ENCODE data around the gene HOXD10. TPM values are rescaled to one million over a fixed set of nuclear protein-coding genes. Genes with fewer than 3 reads are reported as not detected.

The HOXD10 gene
- total and polyA plus RNA-seq, 2 of the 13 experiments (the other 11 are each of a cell fraction or from before 2014, with no cell fraction given) = not detected

DNA sequence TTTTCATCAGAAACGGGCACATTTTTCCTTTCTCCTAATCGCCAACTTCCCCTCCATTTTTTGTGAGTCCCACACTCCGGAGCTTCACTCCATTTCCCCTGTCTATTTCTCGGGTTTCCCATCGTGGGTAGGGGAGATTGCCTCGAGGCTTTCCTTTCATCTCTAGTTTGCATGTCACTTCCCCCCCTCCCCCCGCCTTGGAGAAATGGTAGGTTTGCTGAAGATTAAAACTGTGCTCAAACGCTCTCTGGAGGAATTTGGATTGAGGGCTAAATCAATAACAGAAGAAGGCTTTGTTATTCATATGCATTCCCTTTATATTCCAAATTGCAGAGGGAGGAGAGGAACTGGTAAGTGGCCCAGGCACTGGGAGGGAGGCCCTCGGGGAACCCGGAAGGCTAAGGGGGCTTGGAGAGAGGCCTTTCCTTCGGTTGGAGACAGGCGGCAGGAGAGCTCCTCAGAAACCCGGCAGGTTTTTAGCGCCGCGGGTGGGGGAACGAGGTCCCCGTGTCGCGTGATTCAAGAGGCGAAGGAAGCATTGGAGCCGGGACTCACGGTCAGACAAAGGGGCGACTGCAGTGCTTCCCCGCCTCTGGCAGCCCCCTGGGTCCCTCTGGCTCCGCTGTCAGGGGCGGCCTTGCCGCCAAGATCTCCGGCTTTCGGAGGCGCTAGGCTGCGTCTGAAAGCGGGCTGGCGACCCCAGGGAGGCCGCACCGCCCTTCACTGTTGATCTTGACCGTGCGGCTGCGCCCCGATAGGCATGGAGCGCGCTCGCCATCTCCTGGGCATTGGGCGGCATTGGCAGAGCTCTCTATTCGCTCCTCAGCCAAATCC, 19.4 kb upstream of the HOXD10 start (continued):
- no peak for TF ChIP-seq ARNT2 (CRISPR knock-in tag; IDR thresholded peaks at IDR 0.05; ENCODE audit: low read depth)
- TF ChIP-seq, protein P1, sequence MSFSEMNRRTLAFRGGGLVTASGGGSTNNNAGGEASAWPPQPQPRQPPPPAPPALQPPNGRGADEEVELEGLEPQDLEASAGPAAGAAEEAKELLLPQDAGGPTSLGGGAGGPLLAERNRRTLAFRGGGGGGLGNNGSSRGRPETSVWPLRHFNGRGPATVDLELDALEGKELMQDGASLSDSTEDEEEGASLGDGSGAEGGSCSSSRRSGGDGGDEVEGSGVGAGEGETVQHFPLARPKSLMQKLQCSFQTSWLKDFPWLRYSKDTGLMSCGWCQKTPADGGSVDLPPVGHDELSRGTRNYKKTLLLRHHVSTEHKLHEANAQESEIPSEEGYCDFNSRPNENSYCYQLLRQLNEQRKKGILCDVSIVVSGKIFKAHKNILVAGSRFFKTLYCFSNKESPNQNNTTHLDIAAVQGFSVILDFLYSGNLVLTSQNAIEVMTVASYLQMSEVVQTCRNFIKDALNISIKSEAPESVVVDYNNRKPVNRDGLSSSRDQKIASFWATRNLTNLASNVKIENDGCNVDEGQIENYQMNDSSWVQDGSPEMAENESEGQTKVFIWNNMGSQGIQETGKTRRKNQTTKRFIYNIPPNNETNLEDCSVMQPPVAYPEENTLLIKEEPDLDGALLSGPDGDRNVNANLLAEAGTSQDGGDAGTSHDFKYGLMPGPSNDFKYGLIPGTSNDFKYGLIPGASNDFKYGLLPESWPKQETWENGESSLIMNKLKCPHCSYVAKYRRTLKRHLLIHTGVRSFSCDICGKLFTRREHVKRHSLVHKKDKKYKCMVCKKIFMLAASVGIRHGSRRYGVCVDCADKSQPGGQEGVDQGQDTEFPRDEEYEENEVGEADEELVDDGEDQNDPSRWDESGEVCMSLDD (CRISPR knock-in tag; IDR thresholded peaks at IDR 0.05; ENCODE audit: borderline replicate concordance) = no peak
- no peak for TF ChIP-seq ZNF770 (CRISPR knock-in tag; IDR thresholded peaks at IDR 0.05)
- TF ChIP-seq, protein P2, sequence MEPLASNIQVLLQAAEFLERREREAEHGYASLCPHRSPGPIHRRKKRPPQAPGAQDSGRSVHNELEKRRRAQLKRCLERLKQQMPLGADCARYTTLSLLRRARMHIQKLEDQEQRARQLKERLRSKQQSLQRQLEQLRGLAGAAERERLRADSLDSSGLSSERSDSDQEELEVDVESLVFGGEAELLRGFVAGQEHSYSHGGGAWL (CRISPR knock-in tag; IDR thresholded peaks at IDR 0.05) = peak; percentile 91; the same call in 1 of the 2 replicates
- TF ChIP-seq TEAD3 (CRISPR knock-in tag; optimal IDR thresholded peaks at IDR 0.05; ENCODE audit: borderline replicate concordance) = peak; percentile 49
- TF ChIP-seq ZNF512B (CRISPR knock-in tag; IDR thresholded peaks at IDR 0.05; ENCODE audit: borderline replicate concordance) = peak; percentile 72; the same call in 1 of the 2 replicates
- peak; percentile 94 for TF ChIP-seq EED (CRISPR knock-in tag; IDR thresholded peaks at IDR 0.05)
- 0 out of 2 replicates have a peak, but pooled peaks have one; percentile 15 for TF ChIP-seq BHLHE40 (IDR thresholded peaks at IDR 0.05; ENCODE audit: low read length)
- no peak for TF ChIP-seq KAT2B (IDR thresholded peaks at IDR 0.05; ENCODE audit: borderline replicate concordance, low read depth, low read length)
- TF ChIP-seq ZMYM4 (CRISPR knock-in tag; IDR thresholded peaks at IDR 0.05) = peak; percentile 35; the same call in 1 of the 2 replicates
- peak; percentile 52 for TF ChIP-seq RBM39 (IDR thresholded peaks at IDR 0.05; ENCODE audit: low read depth, low read length, poor library complexity, severe bottlenecking)
- TF ChIP-seq SALL2 (CRISPR knock-in tag; IDR thresholded peaks at IDR 0.05) = peak; percentile 87
- TF ChIP-seq ZNF510 (CRISPR knock-in tag; IDR thresholded peaks at IDR 0.05; ENCODE audit: low read depth) = no peak
- peak; percentile 44; the same call in 1 of the 2 replicates for TF ChIP-seq NRL (CRISPR knock-in tag; IDR thresholded peaks at IDR 0.05; ENCODE audit: borderline replicate concordance)
- peak; percentile 74 for TF ChIP-seq ZFP91 (CRISPR knock-in tag; IDR thresholded peaks at IDR 0.05; ENCODE audit: borderline replicate concordance)
- peak; percentile 90 for TF ChIP-seq XRCC5 (optimal IDR thresholded peaks at IDR 0.05; ENCODE audit: low read length)
- TF ChIP-seq RBM22 (optimal IDR thresholded peaks at IDR 0.05; ENCODE audit: low read length) = no peak

Measured in HepG2 (cell line).